AG20443 (cell line): ENCODE measurements around the gene C9orf43.
"Not testable (repeated sequence)": the region's sequence is repeated elsewhere in the genome, so short reads cannot be mapped to it uniquely, and the experiment has no call there.

Experiments used
- DNase-seq: peaks from one replicate; pipeline ENCODE4 v3.0.0; 2012; ENCODE audit warnings: low spot score, mixed read lengths

The C9orf43 gene

GRCh38 chr9:113410207-113410864 lies at the start of gene C9orf43, which contains the start of gene POLE3:
Gene C9orf43 (plus strand): TSS chr9:113410747. CDS start chr9:113413494, 2,747 bp downstream.
Gene POLE3 (minus strand): TSS chr9:113410675. CDS start chr9:113410293, 382 bp downstream.
- DNase-seq = peak; percentile 97

GRCh38 chr9:113361304-113362018 lies 49.1 kb upstream of the C9orf43 start:
- DNase-seq = peak; percentile 58

GRCh38 chr9:113363336-113363735 lies 47.2 kb upstream of the C9orf43 start:
- DNase-seq = no peak

GRCh38 chr9:113364951-113365350 lies 45.6 kb upstream of the C9orf43 start:
- no peak for DNase-seq

GRCh38 chr9:113365652-113366051 lies 44.9 kb upstream of the C9orf43 start:
- not testable (repeated sequence) for DNase-seq

GRCh38 chr9:113368348-113368981 lies 42.1 kb upstream of the C9orf43 start:
- DNase-seq = no peak

- no peak for DNase-seq
These were observed 41.3 kb upstream of the C9orf43 start for GRCh38 chr9:113368982-113369854.

- DNase-seq = no peak
These were observed 40.7 kb upstream of the C9orf43 start for GRCh38 chr9:113369855-113370140.

- no peak for DNase-seq
These were observed 39.7 kb upstream of the C9orf43 start for GRCh38 chr9:113370806-113371325.

- no peak for DNase-seq
These were observed 38.5 kb upstream of the C9orf43 start for GRCh38 chr9:113372059-113372458.

- DNase-seq = no peak
These were observed 37.3 kb upstream of the C9orf43 start for GRCh38 chr9:113373256-113373655.

GRCh38 chr9:113373676-113374392 lies 36.7 kb upstream of the C9orf43 start:
- no peak for DNase-seq

- no peak for DNase-seq
These were observed 35.2 kb upstream of the C9orf43 start for GRCh38 chr9:113375057-113376023.

- peak; percentile 98 for DNase-seq
These were observed 33.6 kb upstream of the C9orf43 start, which contains the start of gene HDHD3 for GRCh38 chr9:113376634-113377567. Gene HDHD3 (minus strand): TSS chr9:113376986. CDS start chr9:113374354, 2,632 bp downstream.

- not testable (repeated sequence) for DNase-seq
These were observed 31.3 kb upstream of the C9orf43 start for GRCh38 chr9:113379094-113379828.

GRCh38 chr9:113379829-113380210 lies 30.7 kb upstream of the C9orf43 start:
- DNase-seq = not testable (repeated sequence)

- no peak for DNase-seq
These were observed 29.6 kb upstream of the C9orf43 start for GRCh38 chr9:113380869-113381378.

- DNase-seq = not testable (repeated sequence)
These were observed 29.1 kb upstream of the C9orf43 start for GRCh38 chr9:113381441-113381840.
